Retinal pigment epithelial cell (primary cell): Measurements from ENCODE around the gene TMEM11.
"Not testable (repeated sequence)": the region's sequence is repeated elsewhere in the genome, so short reads cannot be mapped to it uniquely, and the experiment has no call there.

Experiments
- DNase-seq: peaks from one replicate; pipeline ENCODE4 v3.0.0-alpha.2; 2010; ENCODE audit warnings: low read depth
- H3K4me3 ChIP-seq: 2 replicates; pipeline ENCODE4 v1.5.1; 2011; ENCODE audit warnings: mild to moderate bottlenecking, low read length, control low read depth, moderate library complexity
- TF ChIP-seq, protein P1 (sequence below): conservative IDR thresholded peaks from 2 replicates; pipeline ENCODE4 v1.5.1; 2011; ENCODE audit warnings: low read depth, low read length, control low read depth, inconsistent platforms

TMEM11 gene

DNA sequence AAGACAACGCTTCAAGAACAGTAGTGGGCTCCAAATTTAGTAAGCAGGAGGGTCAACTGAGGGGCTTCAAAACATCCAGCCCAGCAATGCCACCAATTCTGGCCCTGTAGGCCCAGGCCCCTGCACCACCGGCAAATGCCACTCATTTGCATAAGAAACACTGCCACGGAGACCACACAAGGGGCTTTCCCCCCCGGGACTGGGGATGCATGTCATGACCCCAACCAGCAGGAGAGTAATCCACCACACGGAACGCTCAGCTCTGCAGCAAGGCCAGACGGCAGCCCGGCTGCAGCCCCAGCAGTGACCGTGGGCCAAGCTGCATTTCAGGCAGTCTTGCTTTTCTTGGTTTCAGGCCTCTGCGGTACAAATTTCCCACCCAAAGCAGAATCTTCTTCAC lies 14.1 kb downstream of the TMEM11 start:
- H3K4me3 ChIP-seq, result no peak overlapping the region
- TF ChIP-seq, protein P1, sequence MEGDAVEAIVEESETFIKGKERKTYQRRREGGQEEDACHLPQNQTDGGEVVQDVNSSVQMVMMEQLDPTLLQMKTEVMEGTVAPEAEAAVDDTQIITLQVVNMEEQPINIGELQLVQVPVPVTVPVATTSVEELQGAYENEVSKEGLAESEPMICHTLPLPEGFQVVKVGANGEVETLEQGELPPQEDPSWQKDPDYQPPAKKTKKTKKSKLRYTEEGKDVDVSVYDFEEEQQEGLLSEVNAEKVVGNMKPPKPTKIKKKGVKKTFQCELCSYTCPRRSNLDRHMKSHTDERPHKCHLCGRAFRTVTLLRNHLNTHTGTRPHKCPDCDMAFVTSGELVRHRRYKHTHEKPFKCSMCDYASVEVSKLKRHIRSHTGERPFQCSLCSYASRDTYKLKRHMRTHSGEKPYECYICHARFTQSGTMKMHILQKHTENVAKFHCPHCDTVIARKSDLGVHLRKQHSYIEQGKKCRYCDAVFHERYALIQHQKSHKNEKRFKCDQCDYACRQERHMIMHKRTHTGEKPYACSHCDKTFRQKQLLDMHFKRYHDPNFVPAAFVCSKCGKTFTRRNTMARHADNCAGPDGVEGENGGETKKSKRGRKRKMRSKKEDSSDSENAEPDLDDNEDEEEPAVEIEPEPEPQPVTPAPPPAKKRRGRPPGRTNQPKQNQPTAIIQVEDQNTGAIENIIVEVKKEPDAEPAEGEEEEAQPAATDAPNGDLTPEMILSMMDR, result no peak
- no peak for DNase-seq

DNA sequence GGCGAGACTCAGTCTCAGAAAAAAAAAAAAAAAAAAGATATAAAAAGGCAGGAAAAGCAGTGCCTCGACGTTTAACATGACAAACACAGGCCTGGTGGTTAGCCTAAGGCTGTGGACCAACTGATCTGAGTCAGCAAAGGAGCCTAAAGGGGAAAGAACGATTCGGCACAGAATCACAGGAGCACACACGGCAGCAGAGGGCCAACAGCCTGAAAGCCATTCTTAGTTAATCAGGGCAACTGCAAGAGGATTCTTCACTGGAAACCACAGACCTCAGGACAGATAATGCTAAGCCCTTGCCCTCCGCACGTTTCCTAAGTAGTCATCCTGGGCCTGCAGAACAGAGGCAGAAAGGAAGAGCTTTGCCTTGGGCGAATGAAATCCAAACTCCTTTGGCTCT lies 14.7 kb downstream of the TMEM11 start:
- H3K4me3 ChIP-seq, result no peak overlapping the region
- no peak for DNase-seq
- TF ChIP-seq, protein P1, result no peak

DNA sequence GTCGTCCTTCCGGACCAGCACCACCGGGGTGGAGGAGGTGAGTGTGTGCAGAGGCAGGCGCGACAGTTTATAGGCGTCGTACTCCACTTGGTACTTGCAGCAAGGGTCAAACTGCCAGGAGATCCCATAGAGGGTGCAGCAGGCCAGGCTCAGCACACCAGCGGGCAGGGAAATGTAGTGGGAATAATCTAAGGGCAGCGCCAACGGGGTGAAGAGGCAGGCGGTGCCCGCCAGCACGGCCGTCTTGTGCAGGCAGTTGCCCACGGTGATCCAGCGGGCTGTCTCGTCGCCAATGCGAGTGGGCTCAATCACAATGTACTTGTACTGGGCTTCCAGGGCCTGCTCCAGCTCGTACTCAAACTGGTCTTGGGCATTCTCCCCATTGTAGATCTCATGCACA lies 15.6 kb downstream of the TMEM11 start:
- no peak overlapping the region for H3K4me3 ChIP-seq
- no peak for DNase-seq
- TF ChIP-seq, protein P1, result no peak

DNA sequence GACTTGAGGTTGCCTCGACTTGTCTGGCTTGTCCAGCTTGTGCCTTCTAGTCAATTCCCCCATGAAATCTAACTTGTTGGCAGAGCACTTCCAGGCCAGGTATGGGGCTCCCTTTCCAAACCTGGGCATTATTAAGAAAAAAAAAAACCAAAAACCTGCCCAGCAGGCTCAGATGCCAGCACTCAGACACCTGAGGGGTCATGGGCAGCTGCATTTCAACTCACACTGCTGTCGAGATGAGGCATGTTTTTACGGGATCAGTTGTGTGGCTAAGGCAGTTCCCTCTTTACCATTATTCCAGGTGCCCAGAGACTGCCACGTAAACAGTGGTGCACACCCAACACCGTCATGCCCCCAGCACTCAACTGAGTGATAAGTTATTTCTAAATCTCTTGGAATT lies 17.8 kb downstream of the TMEM11 start:
- no peak overlapping the region for H3K4me3 ChIP-seq
- TF ChIP-seq, protein P1, result no peak
- DNase-seq, result no peak

DNA sequence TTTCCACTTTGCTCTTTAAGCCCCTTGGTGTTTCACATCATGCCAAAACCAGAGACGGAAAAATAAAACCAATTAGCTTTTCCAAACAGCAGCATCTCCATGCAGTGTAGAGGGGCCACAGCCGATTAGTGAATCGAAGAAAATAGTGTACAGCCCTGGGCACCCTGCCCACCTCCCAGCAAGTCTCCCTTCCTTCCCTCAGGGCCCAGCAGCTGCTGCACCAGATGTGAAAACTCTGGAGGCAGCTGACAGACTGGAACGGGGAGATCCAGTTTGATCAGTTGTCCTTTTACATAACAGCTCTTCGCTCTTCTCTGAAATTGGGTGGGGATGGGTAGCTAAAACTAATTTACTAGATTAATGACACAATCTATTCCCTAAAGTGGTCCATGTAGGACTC lies 19.3 kb downstream of the TMEM11 start:
- no peak overlapping the region for H3K4me3 ChIP-seq
- TF ChIP-seq, protein P1, result no peak
- no peak for DNase-seq

DNA sequence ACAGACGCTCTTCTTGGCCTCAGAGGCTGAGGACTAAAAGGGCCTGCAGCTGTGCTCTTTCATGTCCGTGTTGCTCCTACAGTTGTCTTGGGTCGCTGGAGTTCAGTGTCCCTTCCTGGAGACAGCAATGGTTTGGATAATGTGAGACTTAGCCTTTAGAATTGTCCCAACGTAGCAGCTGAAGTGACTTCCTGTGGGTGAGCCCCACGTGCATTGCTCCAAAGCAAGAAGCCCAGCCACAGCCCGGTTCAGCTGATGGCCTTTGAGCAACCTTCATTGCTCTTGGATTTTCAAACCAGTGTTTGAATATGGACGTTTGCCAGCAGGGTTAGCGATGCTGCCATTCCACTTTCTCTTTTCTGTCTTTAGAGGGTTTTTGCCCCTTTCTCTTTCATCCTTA lies 19.7 kb downstream of the TMEM11 start:
- TF ChIP-seq, protein P1, result no peak
- no peak overlapping the region for H3K4me3 ChIP-seq
- no peak for DNase-seq

DNA sequence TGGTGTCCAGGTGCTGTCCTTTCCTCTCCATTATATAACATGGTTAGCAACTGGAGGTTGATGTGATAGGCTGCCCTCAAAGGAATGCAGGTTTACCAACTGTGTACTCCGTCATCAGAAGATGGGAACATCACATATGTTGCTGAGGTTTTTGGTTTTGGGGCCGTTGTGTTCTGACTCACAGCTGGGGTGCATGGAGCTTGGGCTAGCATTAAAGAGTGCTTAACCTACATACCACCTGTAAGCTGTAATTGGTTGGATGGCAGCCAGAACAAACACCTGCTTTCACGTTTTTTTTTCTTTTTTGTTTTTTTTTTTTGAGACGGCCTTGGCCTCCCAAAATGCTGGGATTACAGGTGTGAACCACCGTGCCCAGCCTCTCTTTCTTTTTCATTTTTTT lies 20.9 kb downstream of the TMEM11 start:
- H3K4me3 ChIP-seq, result no peak overlapping the region
- TF ChIP-seq, protein P1, result no peak

DNA sequence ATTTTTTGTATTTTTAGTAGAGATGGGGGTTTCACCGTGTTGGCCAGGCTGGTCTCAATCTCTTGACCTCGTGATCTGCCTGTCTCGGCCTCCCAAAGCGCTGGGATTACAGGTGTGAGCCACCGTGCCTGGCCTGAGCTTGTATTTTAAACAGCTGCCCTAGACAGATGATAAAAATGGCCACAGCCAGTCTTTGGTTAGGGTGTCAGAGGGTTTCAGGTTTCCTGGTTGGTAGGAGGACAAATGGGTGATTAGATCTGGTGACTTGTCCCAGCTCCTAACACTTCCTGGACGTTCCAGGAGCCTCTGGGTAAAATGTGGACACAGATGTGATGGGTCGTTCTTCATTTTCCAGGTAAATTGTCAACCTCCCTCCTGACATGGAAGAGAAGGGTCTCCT lies 21.5 kb downstream of the TMEM11 start:
- DNase-seq, H3K4me3 ChIP-seq: not testable (repeated sequence)

More for the DNA sequence above, 20.9 kb downstream of the TMEM11 start:
- no peak for DNase-seq
